Loucy (cell line): Measurements from ENCODE around the gene ZMYND8.

Experiments
- H2AFZ ChIP-seq: fragments of 200-600 bp; sonication (generic); 2 replicates; pipeline ENCODE4 v1.6.0; 2016; ENCODE audit warnings: antibody characterized with exemption, mild to moderate bottlenecking, low read length, moderate library complexity
- H3F3A ChIP-seq: fragments of 200-600 bp; 2 replicates; pipeline ENCODE4 v1.6.0; 2016; ENCODE audit warnings: antibody characterized with exemption, low read depth, mild to moderate bottlenecking
- H3K27me3 ChIP-seq: fragments of 200-600 bp; sonication (generic); 2 replicates; pipeline ENCODE4 v1.6.1; 2014; ENCODE audit warnings: low read length, mild to moderate bottlenecking; ENCODE audit not compliant: insufficient read depth, poor library complexity, severe bottlenecking
- H3K36me3 ChIP-seq: fragments of 200-600 bp; sonication (generic); 2 replicates; pipeline ENCODE4 v1.6.1; 2016; ENCODE audit warnings: low read length; ENCODE audit not compliant: insufficient read depth
- H3K4me1 ChIP-seq: fragments of 200-600 bp; sonication (generic); 2 replicates; pipeline ENCODE4 v1.5.1; 2014; ENCODE audit warnings: low read length, mild to moderate bottlenecking; ENCODE audit not compliant: insufficient read depth, poor library complexity, severe bottlenecking
- H3K4me2 ChIP-seq: fragments of 200-600 bp; sonication (generic); 2 replicates; pipeline ENCODE4 v1.6.0; 2014; ENCODE audit warnings: antibody characterized with exemption, low read length, low read depth, mild to moderate bottlenecking; ENCODE audit not compliant: poor library complexity, severe bottlenecking
- H3K4me3 ChIP-seq: fragments of 200-600 bp; sonication (generic); 2 replicates; pipeline ENCODE4 v1.5.1; 2014; ENCODE audit warnings: low read length, mild to moderate bottlenecking, mixed read lengths; ENCODE audit not compliant: poor library complexity, severe bottlenecking
- H3K79me2 ChIP-seq: fragments of 200-600 bp; sonication (generic); 2 replicates; pipeline ENCODE4 v1.6.1; 2014; ENCODE audit warnings: low read length; ENCODE audit not compliant: insufficient read depth
- H3K9ac ChIP-seq: fragments of 200-600 bp; sonication (generic); 2 replicates; pipeline ENCODE4 v1.6.0; 2014; ENCODE audit warnings: mild to moderate bottlenecking, low read depth, low read length, moderate library complexity; ENCODE audit not compliant: poor library complexity, severe bottlenecking
- H3K9me2 ChIP-seq: fragments of 200-600 bp; sonication (generic); replicated peaks from 2 replicates; pipeline ENCODE4 v1.6.1; 2016; ENCODE audit warnings: low read depth, low read length, mixed read lengths
- H3K9me3 ChIP-seq: fragments of 200-600 bp; sonication (generic); 2 replicates; pipeline ENCODE4 v1.6.1; 2014; ENCODE audit warnings: mild to moderate bottlenecking, antibody characterized with exemption, low read length, low read depth; ENCODE audit not compliant: insufficient read depth
- H4K20me1 ChIP-seq: fragments of 200-600 bp; sonication (generic); 2 replicates; pipeline ENCODE4 v1.6.0; 2014; ENCODE audit warnings: antibody characterized with exemption, low read length, mild to moderate bottlenecking; ENCODE audit not compliant: insufficient read depth, poor library complexity, severe bottlenecking
- CTCF ChIP-seq: fragments of 200-600 bp; sonication (generic); conservative IDR thresholded peaks from 2 replicates; pipeline ENCODE4 v1.5.1; 2014; ENCODE audit warnings: mild to moderate bottlenecking, antibody characterized with exemption, low read length
- EZH2phosphoT487 ChIP-seq: fragments of 200-600 bp; IDR thresholded peaks from 2 replicates; pipeline ENCODE4 v1.6.1; 2018; ENCODE audit warnings: antibody characterized with exemption, mild to moderate bottlenecking, moderate library complexity, borderline replicate concordance

ZMYND8 gene

GRCh38 chr20:47217482-47218446 is 138.7 kb downstream of the ZMYND8 start:
- Histone ChIP-seq H3K9me2 (no peaks in the 10 kb centered on the region), H3K4me2 (no peak overlapping the region), H3K27me3 (no peaks in the 10 kb centered on the region), H3K9ac (no peak overlapping the region), H3F3A (no peaks in the 10 kb centered on the region), H4K20me1 (no peaks in the 10 kb centered on the region), H3K4me3 (no peak overlapping the region), H2AFZ (no peak overlapping the region), H3K36me3 (peaks cover 88% of the 10 kb centered on the region; the same call in 1 of the 2 replicates), H3K79me2 (peaks cover 10% of the 10 kb centered on the region; the same call in 1 of the 2 replicates), H3K9me3 (no peaks in the 10 kb centered on the region), H3K4me1 (peaks cover 3% of the 10 kb centered on the region)
- TF ChIP-seq EZH2phosphoT487, result no peak
- TF ChIP-seq CTCF, result no peak

- Histone ChIP-seq H3K9ac (no peak overlapping the region), H3F3A (no peaks in the 10 kb centered on the region), H2AFZ (no peak overlapping the region), H3K4me2 (no peak overlapping the region), H3K36me3 (peaks cover 88% of the 10 kb centered on the region; the same call in 1 of the 2 replicates), H3K27me3 (no peaks in the 10 kb centered on the region), H3K9me2 (no peaks in the 10 kb centered on the region), H3K4me1 (peaks cover 1% of the 10 kb centered on the region), H3K4me3 (no peak overlapping the region), H3K79me2 (peaks cover 10% of the 10 kb centered on the region; the same call in 1 of the 2 replicates), H4K20me1 (no peaks in the 10 kb centered on the region), H3K9me3 (no peaks in the 10 kb centered on the region)
- TF ChIP-seq EZH2phosphoT487 (no peak), CTCF (no peak)
Observed at GRCh38 chr20:47216819-47217410, 139.6 kb downstream of the ZMYND8 start.

GRCh38 chr20:47215653-47216397 is 140.7 kb downstream of the ZMYND8 start:
- no peaks in the 10 kb centered on the region for H4K20me1 ChIP-seq
- no peak overlapping the region for H3K9ac ChIP-seq
- no peak overlapping the region for H3K4me3 ChIP-seq
- H3K9me2 ChIP-seq, result no peaks in the 10 kb centered on the region
- no peak overlapping the region for H3K4me2 ChIP-seq
- H3K36me3 ChIP-seq, result peaks cover 88% of the 10 kb centered on the region; the same call in 1 of the 2 replicates
- H2AFZ ChIP-seq, result no peak overlapping the region
- H3K27me3 ChIP-seq, result no peaks in the 10 kb centered on the region
- no peaks in the 10 kb centered on the region for H3K4me1 ChIP-seq
- TF ChIP-seq CTCF, result no peak
- TF ChIP-seq EZH2phosphoT487, result no peak
- peaks cover 10% of the 10 kb centered on the region; the same call in 1 of the 2 replicates for H3K79me2 ChIP-seq
- H3K9me3 ChIP-seq, result no peaks in the 10 kb centered on the region
- H3F3A ChIP-seq, result no peaks in the 10 kb centered on the region
